GM12801 (cell line): ENCODE results near the gene EXOG.

ENCODE experiments used
- CTCF ChIP-seq: IDR thresholded peaks from one replicate; pipeline ENCODE4 v1.5.1; 2011; ENCODE audit warnings: control low read depth; ENCODE audit not compliant: insufficient read length; ENCODE audit errors: extremely low read depth

EXOG gene

DNA sequence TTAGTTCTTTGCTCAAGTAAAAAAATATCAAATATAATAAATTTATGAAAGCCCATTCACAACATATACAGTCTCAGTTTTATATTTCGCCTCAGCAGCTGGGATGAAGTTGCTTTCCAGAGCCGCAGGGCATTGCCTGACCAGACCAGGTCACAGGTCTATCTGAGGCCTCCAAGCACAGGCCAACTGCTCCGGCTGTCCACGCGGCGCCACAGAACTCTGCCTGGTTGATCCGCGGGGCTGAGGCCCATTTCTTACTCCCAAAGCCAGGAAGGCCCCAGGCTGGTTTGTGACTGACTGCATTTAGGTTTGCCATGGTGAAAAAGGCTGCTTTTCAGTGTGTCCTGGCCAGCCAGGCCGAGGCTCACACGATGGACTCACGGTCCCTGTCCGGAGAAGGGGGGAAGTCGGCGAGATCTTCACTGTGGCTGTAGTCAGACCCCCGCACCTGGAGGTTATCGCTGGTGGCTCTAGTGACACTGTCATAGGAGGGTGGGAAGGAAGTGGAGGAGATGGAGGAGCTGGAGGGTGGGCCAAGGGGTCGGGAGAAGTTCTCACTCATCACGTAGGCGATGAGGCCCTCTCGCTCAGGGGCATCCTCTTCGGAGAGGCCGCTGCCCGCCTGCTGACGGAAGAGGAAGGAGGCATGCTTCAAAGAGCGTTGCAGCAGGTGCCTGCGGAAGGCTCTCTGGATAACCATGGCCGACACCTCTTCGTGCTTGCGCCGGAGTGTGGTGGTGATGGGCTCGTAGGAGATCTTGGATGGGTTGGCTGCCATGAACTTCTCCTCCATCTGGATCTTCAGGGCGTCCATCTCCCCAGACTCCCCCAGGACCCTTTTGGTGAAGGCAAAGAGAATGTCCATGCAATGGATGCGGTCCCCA is 54.1 kb downstream of the EXOG start:
- TF ChIP-seq CTCF = no peak

GRCh38 chr3:38551026-38551832 is 55.1 kb downstream of the EXOG start:
- no peak for TF ChIP-seq CTCF

DNA sequence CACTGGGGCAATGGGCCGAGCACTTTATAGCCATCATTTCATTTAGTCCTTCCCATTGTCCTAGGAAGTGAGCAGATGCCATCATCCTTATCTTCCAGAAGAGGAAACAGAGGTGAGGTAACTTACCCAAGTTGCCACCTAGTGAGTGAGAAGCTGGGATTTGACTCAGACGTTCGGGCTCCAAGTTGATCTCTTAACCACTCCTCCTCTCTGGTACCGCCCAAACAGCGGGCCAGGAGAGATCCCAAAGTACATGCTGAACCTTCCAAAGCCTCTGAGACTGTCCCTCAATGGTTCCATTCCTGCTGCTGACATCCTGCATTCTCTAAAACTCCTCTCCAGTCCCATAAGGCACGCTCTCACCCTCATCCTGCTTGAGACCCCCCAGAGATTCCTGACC is 56.2 kb downstream of the EXOG start:
- no peak for TF ChIP-seq CTCF

GRCh38 chr3:38553071-38553470 is 56.9 kb downstream of the EXOG start:
- no peak for TF ChIP-seq CTCF

DNA sequence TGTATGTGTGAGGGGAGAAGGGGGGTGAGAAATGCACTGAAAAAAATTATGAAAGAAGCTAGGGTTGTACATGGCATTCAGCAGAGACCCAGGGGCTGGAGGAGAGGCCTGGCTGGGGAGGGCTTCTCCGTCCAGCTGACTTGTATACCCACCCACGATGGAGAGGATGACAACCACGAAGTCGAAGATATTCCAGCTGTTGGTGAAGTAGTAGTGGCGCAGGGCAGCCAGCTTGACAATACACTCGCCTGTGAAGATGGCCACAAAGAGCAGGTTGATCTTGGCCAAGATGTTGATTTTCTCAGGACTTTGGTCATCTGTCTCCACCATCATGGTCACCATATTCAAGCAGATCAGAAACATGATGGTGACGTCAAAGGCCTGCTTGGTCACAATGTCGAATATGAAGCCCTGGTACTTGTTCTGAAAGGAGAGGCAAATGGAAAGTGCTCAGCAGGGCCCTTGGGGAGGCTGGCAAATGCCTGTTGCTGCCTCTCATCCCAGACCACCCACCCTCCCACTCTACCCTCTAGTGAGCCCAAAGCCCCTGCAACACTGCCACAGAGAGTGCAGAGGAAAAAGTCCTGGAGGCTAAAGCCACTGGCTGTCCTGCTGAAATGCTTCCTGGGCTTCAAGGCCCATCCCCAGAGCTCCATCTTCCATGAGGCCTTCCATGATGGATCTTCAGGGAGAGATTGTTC is 58.1 kb downstream of the EXOG start:
- no peak for TF ChIP-seq CTCF

DNA sequence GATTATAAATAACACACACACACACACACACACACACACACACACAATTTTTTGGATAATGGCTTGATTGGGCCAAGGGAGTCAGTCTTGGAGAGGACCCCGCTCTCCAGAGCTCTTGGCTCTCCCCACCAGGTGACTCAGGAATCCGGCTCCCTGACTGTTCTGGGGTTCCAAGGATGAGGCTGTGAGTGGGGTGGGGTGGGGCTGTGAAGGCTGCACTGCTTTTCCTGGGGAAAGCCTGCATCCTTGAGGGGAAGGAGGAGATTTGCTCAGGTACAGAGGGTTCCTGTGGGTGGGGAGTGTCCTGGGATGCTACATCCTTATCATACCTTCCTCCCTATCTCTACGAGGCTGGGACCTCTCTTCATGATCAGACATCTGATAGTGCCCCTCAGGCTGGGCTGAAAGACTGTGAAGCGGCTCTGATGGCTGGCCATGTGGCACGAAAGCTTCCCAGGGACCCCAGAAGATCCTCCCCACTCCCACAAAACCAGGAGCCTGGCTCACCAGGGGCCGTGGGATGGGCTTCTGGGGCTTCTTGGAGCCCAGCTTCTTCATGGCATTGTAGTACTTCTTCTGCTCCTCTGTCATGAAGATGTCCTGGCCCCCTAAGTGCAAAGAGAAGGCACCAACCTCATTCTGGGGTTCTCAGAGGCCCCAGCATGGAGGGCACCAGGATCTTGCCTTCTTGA is 59.2 kb downstream of the EXOG start:
- no peak for TF ChIP-seq CTCF
